ENCODE measurements around the gene AHRR. TPM values are rescaled to one million over a fixed set of nuclear protein-coding genes. Genes with fewer than 3 reads are reported as not detected.
A peak's percentile ranks its signal among the peaks of the same experiment; 100 is the strongest.

Gene AHRR
- total RNA-seq, 6 experiments from 2014 or later = 0.06 to 0.81 (median 0.43) TPM

- H3K36me3 ChIP-seq = no peaks in the 10 kb centered on the region
- ATAC-seq (peak in 1 of 4 donors; percentile 43), DNase-seq (no peak)
- intact Hi-C loops (cut with DNase I) = no loop called here
- no peak overlapping the region for H3K27ac ChIP-seq
- no peaks in the 10 kb centered on the region for H3K4me1 ChIP-seq
- 69% methylated on average over 7 of the region's 24 CpGs for WGBS (ENCODE audit: insufficient coverage, low coverage, low lambda C conversion rate, missing lambda C conversion rate)
- no peaks in the 10 kb centered on the region for H3K27me3 ChIP-seq
- no peak for TF ChIP-seq POLR2A (IDR thresholded peaks at IDR 0.05)
- TF ChIP-seq CTCF (IDR thresholded peaks at IDR 0.05) = no peak
- no peak overlapping the region for H3K4me3 ChIP-seq
- H3K9me3 ChIP-seq = no peaks in the 10 kb centered on the region
Observed at GRCh38 chr5:415928-416635, 94.6 kb downstream of the AHRR start.

- DNase-seq = no peak
- intact Hi-C loops (cut with DNase I) = no loop called here
- ATAC-seq = no peak
Observed at GRCh38 chr5:416636-416960, 95.1 kb downstream of the AHRR start.

GRCh38 chr5:417301-418161, 96.0 kb downstream of the AHRR start:
- Histone ChIP-seq H3K4me3 (no peak overlapping the region), H3K9me3 (no peaks in the 10 kb centered on the region), H3K27me3 (no peaks in the 10 kb centered on the region), H3K27ac (no peak overlapping the region), H3K4me1 (no peaks in the 10 kb centered on the region), H3K36me3 (no peaks in the 10 kb centered on the region)
- intact Hi-C loops (cut with DNase I) = no loop called here
- 65% methylated on average over 10 of the region's 14 CpGs for WGBS (ENCODE audit: insufficient coverage, low coverage, low lambda C conversion rate, missing lambda C conversion rate)
- DNase-seq (no peak), ATAC-seq (no peak)
- no peak for TF ChIP-seq CTCF (IDR thresholded peaks at IDR 0.05)
- TF ChIP-seq POLR2A (IDR thresholded peaks at IDR 0.05) = no peak

More at GRCh38 chr5:416636-416960, 95.1 kb downstream of the AHRR start:
- Histone ChIP-seq H3K9me3 (no peaks in the 10 kb centered on the region), H3K27me3 (no peaks in the 10 kb centered on the region), H3K4me3 (no peak overlapping the region), H3K36me3 (no peaks in the 10 kb centered on the region), H3K4me1 (no peaks in the 10 kb centered on the region), H3K27ac (no peak overlapping the region)
- no peak for TF ChIP-seq CTCF (IDR thresholded peaks at IDR 0.05)
- no peak for TF ChIP-seq POLR2A (IDR thresholded peaks at IDR 0.05)
- 89% methylated on average over 7 of the region's 14 CpGs for WGBS (ENCODE audit: insufficient coverage, low coverage, low lambda C conversion rate, missing lambda C conversion rate)

GRCh38 chr5:418162-419121, 96.9 kb downstream of the AHRR start:
- H3K4me1 ChIP-seq = no peaks in the 10 kb centered on the region
- no peaks in the 10 kb centered on the region for H3K36me3 ChIP-seq
- H3K27me3 ChIP-seq = no peaks in the 10 kb centered on the region
- WGBS (ENCODE audit: insufficient coverage, low coverage, low lambda C conversion rate, missing lambda C conversion rate) = 57% methylated on average over 4 of the region's 18 CpGs
- intact Hi-C loops (cut with DNase I) = no loop called here
- no peak overlapping the region for H3K4me3 ChIP-seq
- H3K9me3 ChIP-seq = no peaks in the 10 kb centered on the region
- TF ChIP-seq POLR2A (IDR thresholded peaks at IDR 0.05) (no peak), CTCF (IDR thresholded peaks at IDR 0.05) (no peak)
- ATAC-seq = no peak
- H3K27ac ChIP-seq = no peak overlapping the region
- no peak for DNase-seq
